Measurements from ENCODE around the gene SMYD3. TPM values are rescaled to one million over a fixed set of nuclear protein-coding genes. Genes with fewer than 3 reads are reported as not detected.
A peak's percentile ranks its signal among the peaks of the same experiment; 100 is the strongest.

SMYD3 gene
- total and polyA plus RNA-seq, 2 of the 4 experiments (the other 2 are of a cell fraction), result 26.5 to 37.6 TPM

DNA sequence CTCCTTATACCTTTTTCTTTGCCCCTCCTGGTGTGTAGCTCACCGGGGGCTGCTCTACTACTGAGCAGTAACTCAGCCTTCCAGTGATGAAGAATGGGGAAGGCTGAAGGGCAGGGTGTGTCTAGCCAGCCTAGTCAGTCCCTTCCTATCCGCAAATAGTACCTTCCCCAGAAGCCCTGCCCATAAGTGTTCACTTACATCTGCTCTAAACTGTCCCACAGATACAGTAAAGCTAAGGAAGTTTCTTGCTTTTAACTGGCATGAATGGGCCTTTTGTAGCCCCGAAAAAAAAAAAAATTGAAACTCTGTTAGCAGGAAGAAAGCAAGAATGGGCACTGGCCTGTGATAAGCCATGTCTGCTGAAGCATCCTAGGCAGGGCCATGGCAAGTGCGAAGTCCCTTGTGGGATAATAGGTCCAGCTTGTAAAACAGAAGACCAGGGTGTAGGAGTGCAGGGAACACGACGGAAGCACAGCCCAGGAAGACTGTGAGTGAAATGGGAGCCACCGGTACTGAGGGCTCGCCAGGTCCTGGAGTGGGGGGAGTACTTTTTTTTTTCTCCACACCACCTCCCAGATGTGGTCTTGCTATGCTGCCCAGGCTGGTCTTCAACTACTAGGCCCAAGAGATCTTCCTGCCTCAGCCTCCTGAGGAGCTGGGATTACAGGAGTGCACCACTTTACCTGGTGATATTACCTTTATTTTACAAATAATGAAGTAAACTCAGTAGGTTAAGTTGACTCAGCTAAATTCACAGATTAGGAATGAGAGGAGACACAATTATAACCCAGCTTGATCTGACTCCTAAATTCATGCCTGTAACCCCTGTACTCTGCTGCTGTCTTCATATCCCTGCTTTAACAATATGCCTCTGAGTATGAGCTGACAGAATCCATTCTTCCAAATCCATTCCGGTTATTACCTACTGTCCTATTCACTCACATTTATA is 347.5 kb downstream of the SMYD3 start:
- in situ Hi-C loops (cut with MboI; ENCODE audit: low sequenced_read_pairs), result no loop called here
- ChIA-PET CTCF (no interaction called here), POLR2A (ENCODE audit: unreplicated experiment) (no interaction called here)
- no peak overlapping the region for H2AK9ac ChIP-seq (replicated peaks; ENCODE audit: low read depth, low read length, poor library complexity)
- H2AK5ac ChIP-seq (ENCODE audit: low read depth, low read length), result no peak overlapping the region
- H3K23ac ChIP-seq (ENCODE audit: low read depth, low read length), result no peak overlapping the region
- no peak overlapping the region for H3K9ac ChIP-seq (ENCODE audit: low read depth, low read length)
- intact Hi-C loops (cut with micrococcal nuclease), result no loop called here
- TF ChIP-seq MAFK (IDR thresholded peaks at IDR 0.05; ENCODE audit: low read depth, low read length) (0 out of 2 replicates have a peak, but pooled peaks have one; percentile 15), RCOR1 (IDR thresholded peaks at IDR 0.05; ENCODE audit: insufficient replicate concordance, low read length) (no peak)
- no peak overlapping the region for H2BK20ac ChIP-seq (ENCODE audit: low read depth, low read length)
- H3K79me1 ChIP-seq (ENCODE audit: low read depth in 1 of 2, low read length in 2 of 2), result no peaks in the 10 kb centered on the region
- no peak overlapping the region for H2BK120ac ChIP-seq (ENCODE audit: low read depth, low read length)
- no peak overlapping the region for H3K56ac ChIP-seq (ENCODE audit: extremely low read depth, insufficient read depth, low read length)
- no peaks in the 10 kb centered on the region for H4K20me1 ChIP-seq (ENCODE audit: insufficient read depth, low read length)
- WGBS, 2 experiments (ENCODE audit: extremely low coverage in 2 of 2, insufficient read length in 1 of 2), result 100% methylated on average over 1 of the region's 9 CpGs; no CpG with 5 or more reads in 1 of the 2 experiments
- H3K9me1 ChIP-seq (ENCODE audit: insufficient read depth, low read length), result peaks cover 10% of the 10 kb centered on the region; the same call in 1 of the 2 replicates
- H4K5ac ChIP-seq (ENCODE audit: low read depth, low read length), result no peak overlapping the region
- H3K14ac ChIP-seq (replicated peaks; ENCODE audit: low read depth, low read length), result no peak overlapping the region
- no peak overlapping the region for H3K27ac ChIP-seq (ENCODE audit: insufficient read depth, low read length)
- DNase-seq (no peak), ATAC-seq (ENCODE audit: low read depth) (no peak)
- H3K4me3 ChIP-seq (ENCODE audit: insufficient read depth, low read depth, low read length), result no peak overlapping the region
- H4K91ac ChIP-seq (ENCODE audit: insufficient read depth, low read depth, low read length), result no peak overlapping the region
- H3K4me2 ChIP-seq (ENCODE audit: low read depth, low read length), result no peak overlapping the region
- no TSS peak for BruUV-seq (replicated peaks)
- H3K4me1 ChIP-seq (ENCODE audit: control insufficient read depth, insufficient read depth, low read length), result peaks cover 5% of the 10 kb centered on the region
- no peak overlapping the region for H2BK5ac ChIP-seq (ENCODE audit: low read depth, low read length, poor library complexity, severe bottlenecking)
- dilution Hi-C loops (cut with HindIII; ENCODE audit: low sequenced_read_pairs, unreplicated experiment), result no loop called here
- no peak overlapping the region for H2BK15ac ChIP-seq (ENCODE audit: low read depth, low read length)
- no peak overlapping the region for H2AFZ ChIP-seq (replicated peaks; ENCODE audit: low read length, poor library complexity)
- H3K18ac ChIP-seq (ENCODE audit: low read depth, low read length), result no peak overlapping the region
- H4K8ac ChIP-seq (ENCODE audit: low read depth in 2 of 2, low read length in 2 of 2), result no peak overlapping the region
- H3K27me3 ChIP-seq (ENCODE audit: control insufficient read depth, insufficient read depth, low read length), result no peaks in the 10 kb centered on the region
- no peak overlapping the region for H3K4ac ChIP-seq (ENCODE audit: low read depth, low read length)
- H3K36me3 ChIP-seq (ENCODE audit: control insufficient read depth, insufficient read depth, low read length), result no peaks in the 10 kb centered on the region
- no peaks in the 10 kb centered on the region for H3K9me3 ChIP-seq (ENCODE audit: control insufficient read depth, insufficient read depth, low read length)
